GM12878 (cell line): ENCODE results near the gene AP1G2. TPM values are rescaled to one million over a fixed set of nuclear protein-coding genes. Genes with fewer than 3 reads are reported as not detected.

Experiments
- ATAC-seq: fragments of 200-7000 bp; cut with Tn5 transposase; 3 replicates; pipeline ENCODE4 v1.9.1; 2020; ENCODE audit warnings: mild to moderate bottlenecking, moderate library complexity
- BruUV-seq: library from RNA; stranded (reverse); fragments of 400-500 nt; replicated peaks from 2 replicates; lab custom pipeline; 2021; lab: Mats Ljungman, UMichigan
- CTCF ChIA-PET: fragments of 300-600 bp; sonication (Branson Sonifier 250); formaldehyde crosslinking; extraction: SDS; loops from one replicate; lab custom pipeline; 2021; ENCODE audit warnings: inconsistent platforms; lab: Yijun Ruan, JAX
- POLR2A ChIA-PET: fragments of 350-600 bp; formaldehyde crosslinking; extraction: SDS; loops from one replicate; lab custom pipeline; 2021; ENCODE audit warnings: inconsistent platforms; lab: Charles Lee
- RAD21 ChIA-PET: fragments of 300-600 bp; sonication (Branson Sonifier 250); formaldehyde crosslinking; loops from one replicate; lab custom pipeline; 2023; ENCODE audit warnings: antibody characterized with exemption; ENCODE audit not compliant: unreplicated experiment; lab: Charles Lee
- SMC1A ChIA-PET: fragments of 300-600 bp; sonication (Branson Sonifier 250); formaldehyde crosslinking; loops from one replicate; lab custom pipeline; 2023; ENCODE audit not compliant: unreplicated experiment, uncharacterized antibody; lab: Charles Lee
- DNase-seq: peaks from one replicate; pipeline ENCODE4 v3.0.0-alpha.2; 2011; ENCODE audit warnings: low read depth, low spot score
- FAIRE-seq: peaks from 3 replicates; lab custom pipeline; 2011; peaks lifted over from hg19 to GRCh38; lab: Jason Lieb, UNC
- H2AFZ ChIP-seq: 2 replicates; pipeline ENCODE4 v1.6.0; 2011; ENCODE audit warnings: low read depth, low read length, control low read depth; ENCODE audit not compliant: control insufficient read depth
- H3K27ac ChIP-seq: 2 replicates; pipeline ENCODE4 v1.5.1; 2011; ENCODE audit warnings: control low read depth; ENCODE audit not compliant: control insufficient read depth, insufficient read depth
- H3K27me3 ChIP-seq, 2 experiments: replicated peaks in 1 of 2; 2 replicates each; pipeline versions ENCODE4 v1.6.0 to v1.6.1; 2011; ENCODE audit warnings: low read length in 1 of 2; ENCODE audit not compliant: control insufficient read depth in 2 of 2, insufficient read depth in 2 of 2
- H3K36me3 ChIP-seq, 2 experiments: 2 replicates each; pipeline ENCODE4 v1.5.1; 2011; ENCODE audit warnings: low read length in 1 of 2; ENCODE audit not compliant: control insufficient read depth in 2 of 2, insufficient read depth in 2 of 2
- H3K4me1 ChIP-seq: 2 replicates; pipeline ENCODE4 v1.6.1; 2011; ENCODE audit warnings: mild to moderate bottlenecking, low read length, moderate library complexity, mixed read lengths; ENCODE audit not compliant: control insufficient read depth, insufficient read depth
- H3K4me2 ChIP-seq: 2 replicates; pipeline ENCODE4 v1.6.0; 2011; ENCODE audit warnings: control low read depth; ENCODE audit not compliant: control insufficient read depth, insufficient read depth
- H3K4me3 ChIP-seq: fragments of 200-600 bp; sonication (generic); 2 replicates; pipeline ENCODE4 v1.5.1; 2016
- H3K79me2 ChIP-seq: 2 replicates; pipeline ENCODE4 v1.6.0; 2011; ENCODE audit warnings: low read length; ENCODE audit not compliant: control insufficient read depth, insufficient read depth
- H3K9ac ChIP-seq: 2 replicates; pipeline ENCODE4 v1.8.0; 2011; ENCODE audit warnings: low read length, control low read depth, mixed read lengths; ENCODE audit not compliant: control insufficient read depth, insufficient read depth
- H3K9me3 ChIP-seq: replicated peaks from 3 replicates; pipeline ENCODE4 v1.5.1; 2011; ENCODE audit warnings: mild to moderate bottlenecking, low read length; ENCODE audit not compliant: control insufficient read depth, insufficient read depth
- H4K20me1 ChIP-seq: 2 replicates; pipeline ENCODE4 v1.6.0; 2011; ENCODE audit not compliant: control insufficient read depth, insufficient read depth
- BACH1 ChIP-seq: fragments of 450-650 bp; IDR thresholded peaks from 2 replicates; pipeline ENCODE4 v1.6.1; 2017; ENCODE audit warnings: mild to moderate bottlenecking, borderline replicate concordance
- CBX3 ChIP-seq: fragments of 200-600 bp; sonication (generic); IDR thresholded peaks from 2 replicates; pipeline ENCODE4 v1.6.1; 2016; ENCODE audit warnings: low read depth, borderline replicate concordance
- CHD4 ChIP-seq: fragments of 200-600 bp; sonication (generic); IDR thresholded peaks from 2 replicates; pipeline ENCODE4 v1.6.1; 2016; ENCODE audit warnings: mild to moderate bottlenecking
- CREM ChIP-seq: IDR thresholded peaks from 2 replicates; pipeline ENCODE4 v1.6.1; 2014; ENCODE audit warnings: antibody characterized with exemption, low read depth
- ETV6 ChIP-seq, 2 experiments: fragments of 450-650 bp in 1 of 2; IDR thresholded peaks in 1 of 2; conservative IDR thresholded peaks in 1 of 2; 2 replicates each; pipeline ENCODE4 v1.6.1; 2014; ENCODE audit warnings: antibody characterized with exemption in 1 of 2, borderline replicate concordance in 1 of 2, low read depth in 1 of 2, mild to moderate bottlenecking in 1 of 2, moderate library complexity in 1 of 2
- MEF2A ChIP-seq: IDR thresholded peaks from 2 replicates; pipeline ENCODE4 v1.6.1; 2011; ENCODE audit warnings: low read depth, mild to moderate bottlenecking, low read length, moderate library complexity; ENCODE audit not compliant: insufficient read depth
- NFIC ChIP-seq: IDR thresholded peaks from 2 replicates; pipeline ENCODE4 v1.6.1; 2012; ENCODE audit warnings: low read depth, mild to moderate bottlenecking, inconsistent platforms, low read length, moderate library complexity
- NFYB ChIP-seq: IDR thresholded peaks from 2 replicates; pipeline ENCODE4 v1.6.1; 2011; ENCODE audit warnings: low read depth, mild to moderate bottlenecking, low read length, improper control_type of control experiment, moderate library complexity; ENCODE audit not compliant: insufficient read depth
- NR2C1 ChIP-seq: fragments of 450-650 bp; IDR thresholded peaks from 2 replicates; pipeline ENCODE4 v1.6.1; 2017; ENCODE audit warnings: antibody characterized with exemption, mild to moderate bottlenecking, moderate library complexity
- NR2C2 ChIP-seq: IDR thresholded peaks from 2 replicates; pipeline ENCODE4 v1.6.1; 2011; ENCODE audit warnings: borderline replicate concordance, low read depth; ENCODE audit not compliant: control insufficient read depth, insufficient read length
- NR2F1 ChIP-seq: fragments of 450-650 bp; conservative IDR thresholded peaks from 2 replicates; pipeline ENCODE4 v1.6.1; 2017; ENCODE audit warnings: mild to moderate bottlenecking
- PAX5 ChIP-seq: IDR thresholded peaks from 2 replicates; pipeline ENCODE4 v1.6.1; 2011; ENCODE audit warnings: low read depth, low read length, borderline replicate concordance
- RBBP5 ChIP-seq: fragments of 200-600 bp; sonication (generic); conservative IDR thresholded peaks from 2 replicates; pipeline ENCODE4 v1.6.1; 2016
- RUNX3 ChIP-seq: IDR thresholded peaks from 2 replicates; pipeline ENCODE4 v1.6.1; 2012; ENCODE audit warnings: low read length, inconsistent platforms
- TAF1 ChIP-seq: IDR thresholded peaks from 2 replicates; pipeline ENCODE4 v1.6.1; 2011; ENCODE audit warnings: mild to moderate bottlenecking, low read depth, low read length, borderline replicate concordance
- TARDBP ChIP-seq: IDR thresholded peaks from 2 replicates; pipeline ENCODE4 v1.6.1; 2016; ENCODE audit warnings: borderline replicate concordance
- TBL1XR1 ChIP-seq: IDR thresholded peaks from 2 replicates; pipeline ENCODE4 v1.6.1; 2012; ENCODE audit warnings: low read depth, low read length, improper control_type of control experiment
- TCF12 ChIP-seq: IDR thresholded peaks from 2 replicates; pipeline ENCODE4 v1.6.1; 2011; ENCODE audit warnings: low read depth, mild to moderate bottlenecking, low read length
- WRNIP1 ChIP-seq: IDR thresholded peaks from 2 replicates; pipeline ENCODE4 v1.6.1; 2011; ENCODE audit warnings: low read depth, low read length, improper control_type of control experiment, borderline replicate concordance
- ZNF274 ChIP-seq: IDR thresholded peaks from one replicate; pipeline ENCODE4 v1.8.0; 2011; ENCODE audit not compliant: insufficient read length, insufficient read depth
- WGBS: methylation state at CpG from one replicate; pipeline ENCODE4 v1.1.6; 2016; ENCODE audit warnings: low lambda C conversion rate; ENCODE audit not compliant: insufficient replicate concordance, insufficient coverage; ENCODE audit errors: missing lambda C conversion rate; 5-methylcytosine and 5-hydroxymethylcytosine counted together
- in situ Hi-C: fragments of 300-500 bp; cut with MboI; formaldehyde crosslinking; loops from 9 replicates; pipeline ENCODE4 v1.14.3; 2018; ENCODE audit warnings: mixed read lengths
- intact Hi-C: fragments of 100-400 bp; cut with micrococcal nuclease; formaldehyde crosslinking; loops from one replicate; pipeline ENCODE4 v1.14.2; 2022; ENCODE audit not compliant: unreplicated experiment
- polyA plus RNA-seq, 11 experiments: library from polyadenylated mRNA; depleted of rRNA in 4 of 11; unstranded in 6 of 11; stranded (reverse) in 5 of 11; fragments of >200 nt; fragmentation: Nextera tagmentation in 4 of 11; fragmentation: Illumina TruSeq in 1 of 11; extraction: Ambion mirVana in 4 of 11; extraction: Trizol in 1 of 11; gene quantifications; 1 replicate in 1 of 11; 2 replicates in 10 of 11; pipeline versions ENCODE4 v1.2.1 to v1.2.3, GENCODE V29; 2011 to 2016; ENCODE audit warnings: inconsistent platforms in 2 of 11, missing spikeins in 2 of 11, low read depth in 1 of 11
- total RNA-seq, 4 experiments: library from RNA; depleted of rRNA in 3 of 4; stranded (reverse); fragments of >200 nt in 3 of 4; fragmentation: Illumina TruSeq in 1 of 4; extraction: Trizol in 1 of 4; gene quantifications; 2 replicates each; pipeline versions ENCODE4 v1.2.1 to v1.2.3, GENCODE V29; 2013 to 2021
- TF ChIP-seq, protein P1 (sequence below): IDR thresholded peaks from 2 replicates; pipeline ENCODE4 v1.6.1; 2011; ENCODE audit warnings: low read depth, mild to moderate bottlenecking, low read length, moderate library complexity, borderline replicate concordance; ENCODE audit errors: extremely low read depth

Gene AP1G2
- total and polyA plus RNA-seq, 10 of the 15 experiments (the other 5 are each of a cell fraction or from before 2014, with no cell fraction given), result 41.5 to 146 (median 103) TPM

DNA sequence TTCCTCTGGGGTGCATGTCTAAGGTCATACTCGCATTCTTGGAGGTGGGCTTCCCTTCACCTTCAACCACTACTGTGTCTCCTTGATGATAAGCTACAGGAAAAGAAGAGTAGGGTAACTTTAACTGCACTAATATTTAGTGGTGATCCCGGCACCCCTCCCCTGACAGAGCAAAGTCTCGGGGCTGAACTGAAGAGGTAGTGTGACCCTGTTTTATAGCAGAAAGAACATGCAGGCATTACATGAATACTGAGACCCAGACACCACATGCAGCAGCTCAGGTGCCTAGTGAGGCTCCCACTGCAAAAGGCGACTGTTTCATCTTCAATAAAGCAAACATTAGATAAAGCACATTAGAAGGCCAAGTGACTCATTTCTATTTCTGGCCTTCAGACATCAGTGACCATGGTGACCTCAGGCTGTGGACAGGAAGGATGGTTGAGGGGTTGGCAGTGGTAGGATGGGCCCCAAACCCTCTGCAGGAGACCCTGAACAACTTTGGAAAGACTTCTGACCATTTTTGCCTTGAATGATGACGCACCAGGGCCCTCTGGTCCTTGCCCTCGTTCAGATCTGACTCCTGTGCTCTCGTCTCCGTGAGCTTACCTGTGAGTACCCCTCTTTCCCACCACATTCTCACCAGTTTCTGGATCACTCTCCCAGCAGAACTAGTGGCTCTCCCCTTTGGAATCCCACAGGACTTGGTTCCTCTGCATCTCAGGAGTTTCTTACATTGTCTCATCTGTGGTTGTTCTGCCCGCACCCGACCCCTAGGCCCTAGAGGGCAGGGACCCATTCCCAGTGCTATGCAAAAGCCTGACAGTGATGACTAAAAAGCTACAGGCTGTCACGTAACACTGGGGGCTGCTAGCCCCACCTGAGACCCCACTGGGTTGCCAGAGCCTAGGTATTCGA, 34.8 kb upstream of the AP1G2 start (continued):
- TF ChIP-seq CREM, result peak; percentile 55
- TF ChIP-seq, protein P1, sequence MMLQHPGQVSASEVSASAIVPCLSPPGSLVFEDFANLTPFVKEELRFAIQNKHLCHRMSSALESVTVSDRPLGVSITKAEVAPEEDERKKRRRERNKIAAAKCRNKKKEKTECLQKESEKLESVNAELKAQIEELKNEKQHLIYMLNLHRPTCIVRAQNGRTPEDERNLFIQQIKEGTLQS, result no peak
- no peak for TF ChIP-seq TAF1
- TF ChIP-seq ZNF274, result no peak

DNA sequence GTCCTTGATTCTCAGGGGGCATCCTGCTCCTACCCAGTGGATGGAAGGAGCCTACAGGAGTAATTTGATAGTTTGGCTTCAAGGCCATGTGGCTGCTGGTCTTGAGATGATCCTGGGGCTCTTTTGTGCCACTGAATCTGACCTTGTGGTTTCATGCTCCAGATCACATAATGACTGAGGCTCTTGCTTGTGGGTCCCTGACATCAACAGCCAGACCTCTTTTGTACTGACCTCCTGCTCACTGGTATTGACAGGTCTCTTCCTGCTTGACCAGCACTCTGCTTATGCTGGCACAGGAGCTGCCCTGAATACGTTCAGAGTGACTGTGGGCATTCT, 34.2 kb upstream of the AP1G2 start:
- intact Hi-C loops (no loop called here), in situ Hi-C loops (no loop called here)
- peak; percentile 69 for ATAC-seq
- RAD21 ChIA-PET, result no interaction called here
- WGBS, result 0% methylated on average over 1 of the region's 1 CpG
- H3K4me1 ChIP-seq, result peaks cover 49% of the 10 kb centered on the region
- no peaks in the 10 kb centered on the region for H3K27me3 ChIP-seq
- H3K9ac ChIP-seq, result no peak overlapping the region
- SMC1A ChIA-PET, result interaction anchor here (0.6 to 1.9 kb wide), 5 partner anchors 13 to 198 kb away, joined by 3 to 7 read pairs (median 4); no protein-coding TSS in a partner anchor
- no peaks in the 10 kb centered on the region; the same call in 2 of the 3 replicates for H3K9me3 ChIP-seq
- H3K4me2 ChIP-seq, result 0 out of 2 replicates have a peak overlapping the region, but pooled peaks have one; percentile 34
- no peak overlapping the region for H3K27ac ChIP-seq
- BruUV-seq, result no TSS peak
- CTCF ChIA-PET, result interaction anchor here (1.4 to 3.3 kb wide), 3 partner anchors 13 to 64 kb away, joined by 4 to 18 read pairs (median 5); no protein-coding TSS in a partner anchor
- no peak for FAIRE-seq
- H2AFZ ChIP-seq, result peak overlapping the region; percentile 9; the same call in 1 of the 2 replicates
- no peaks in the 10 kb centered on the region for H3K79me2 ChIP-seq
- DNase-seq, result peak; percentile 42
- no peak overlapping the region for H3K4me3 ChIP-seq
- no peaks in the 10 kb centered on the region for H4K20me1 ChIP-seq
- H3K36me3 ChIP-seq, result no peaks in the 10 kb centered on the region
- POLR2A ChIA-PET, result no interaction called here
- no peak for TF ChIP-seq NFYB
- 0 out of 2 replicates have a peak, but pooled peaks have one; percentile 39 for TF ChIP-seq MEF2A
- TF ChIP-seq BACH1, result no peak
- TF ChIP-seq ETV6 (conservative IDR thresholded peaks at IDR 0.05 in 1 of 2, IDR thresholded peaks at IDR 0.05 in 1 of 2; ENCODE audit: borderline replicate concordance in 1 of 2, low read depth in 1 of 2), result 0 out of 4 replicates have a peak, but pooled peaks of 1 of the 2 experiments have one; percentile 18
- peak; percentile 27; the same call in 1 of the 2 replicates for TF ChIP-seq NFIC
- TF ChIP-seq PAX5, result peak; percentile 39; the same call in 1 of the 2 replicates
- TF ChIP-seq CBX3, result no peak
- peak; percentile 86 for TF ChIP-seq NR2F1
- TF ChIP-seq RUNX3, result peak; percentile 85
- TF ChIP-seq CHD4, result no peak
- TF ChIP-seq TBL1XR1, result no peak
- no peak for TF ChIP-seq WRNIP1
- no peak for TF ChIP-seq ZNF274
- TF ChIP-seq TCF12, result no peak
- no peak for TF ChIP-seq TARDBP
- TF ChIP-seq NR2C2, result no peak
- no peak for TF ChIP-seq NR2C1
- TF ChIP-seq, protein P1, result no peak
- TF ChIP-seq RBBP5, result no peak
